ENCODE results near the gene ELFN2.
A peak's percentile ranks its signal among the peaks of the same experiment; 100 is the strongest.

ELFN2 gene

GRCh38 chr22:37345863-37346504 lies 81.3 kb downstream of the ELFN2 start:
- no peak for TF ChIP-seq CTCF (IDR thresholded peaks at IDR 0.05; ENCODE audit: control insufficient read depth, insufficient read depth, low read depth, low read length, missing control alignments)
- no peak overlapping the region for H3K4me3 ChIP-seq (ENCODE audit: control insufficient read depth, low read depth, low read length)
- DNase-seq (ENCODE audit: low read depth), result peak; percentile 95

GRCh38 chr22:37344735-37345449 lies 82.4 kb downstream of the ELFN2 start:
- no peak overlapping the region for H3K4me3 ChIP-seq (ENCODE audit: control insufficient read depth, low read depth, low read length)
- no peak for DNase-seq (ENCODE audit: low read depth)
- TF ChIP-seq CTCF (IDR thresholded peaks at IDR 0.05; ENCODE audit: control insufficient read depth, insufficient read depth, low read depth, low read length, missing control alignments), result no peak

- TF ChIP-seq CTCF (IDR thresholded peaks at IDR 0.05; ENCODE audit: control insufficient read depth, insufficient read depth, low read depth, low read length, missing control alignments), result no peak
- DNase-seq (ENCODE audit: low read depth), result no peak
- no peak overlapping the region for H3K4me3 ChIP-seq (ENCODE audit: control insufficient read depth, low read depth, low read length)
Observed at GRCh38 chr22:37343863-37344734, 83.2 kb downstream of the ELFN2 start.

GRCh38 chr22:37343348-37343747 lies 83.9 kb downstream of the ELFN2 start:
- DNase-seq (ENCODE audit: low read depth), result no peak
- TF ChIP-seq CTCF (IDR thresholded peaks at IDR 0.05; ENCODE audit: control insufficient read depth, insufficient read depth, low read depth, low read length, missing control alignments), result no peak
- no peak overlapping the region for H3K4me3 ChIP-seq (ENCODE audit: control insufficient read depth, low read depth, low read length)

GRCh38 chr22:37342065-37342464 lies 85.2 kb downstream of the ELFN2 start:
- no peak for DNase-seq (ENCODE audit: low read depth)
- no peak for TF ChIP-seq CTCF (IDR thresholded peaks at IDR 0.05; ENCODE audit: control insufficient read depth, insufficient read depth, low read depth, low read length, missing control alignments)
- H3K4me3 ChIP-seq (ENCODE audit: control insufficient read depth, low read depth, low read length), result no peak overlapping the region

- no peak overlapping the region for H3K4me3 ChIP-seq (ENCODE audit: control insufficient read depth, low read depth, low read length)
- no peak for DNase-seq (ENCODE audit: low read depth)
- TF ChIP-seq CTCF (IDR thresholded peaks at IDR 0.05; ENCODE audit: control insufficient read depth, insufficient read depth, low read depth, low read length, missing control alignments), result no peak
Observed at GRCh38 chr22:37340331-37341262, 86.7 kb downstream of the ELFN2 start.
